CD4-positive, CD25-positive, alpha-beta regulatory T cell (primary cell): ENCODE results near the gene FBXO9. TPM values are rescaled to one million over a fixed set of nuclear protein-coding genes. Genes with fewer than 3 reads are reported as not detected.

Experiments used
- ATAC-seq, 2 donors: fragments of 150-1000 bp; cut with Tn5 transposase; one replicate each; pipeline ENCODE4 v1.10.0; 2021; ENCODE audit warnings: low read depth in 2 of 2, moderate number of reproducible peaks in 2 of 2, moderate library complexity in 1 of 2
- DNase-seq, 3 donors: peaks; one replicate each; pipeline versions ENCODE4 v3.0.0 to v3.0.0-alpha.2; 2012 to 2022; ENCODE audit warnings: mixed read lengths in 1 of 3
- H3K27ac ChIP-seq: one replicate; pipeline ENCODE4 v1.7.0; 2013; ENCODE audit warnings: mild to moderate bottlenecking, low read length; ENCODE audit not compliant: insufficient read depth, poor library complexity, severe bottlenecking
- H3K27me3 ChIP-seq: one replicate; pipeline ENCODE4 v1.7.0; 2013; ENCODE audit warnings: low read length; ENCODE audit not compliant: control insufficient read depth, insufficient read depth
- H3K36me3 ChIP-seq: one replicate; pipeline ENCODE4 v1.7.0; 2013; ENCODE audit warnings: mild to moderate bottlenecking, low read length, moderate library complexity; ENCODE audit not compliant: control insufficient read depth, insufficient read depth
- H3K4me1 ChIP-seq: 2 replicates; pipeline ENCODE4 v1.7.0; 2013; ENCODE audit warnings: mild to moderate bottlenecking, low read length; ENCODE audit not compliant: insufficient read depth, control insufficient read depth, poor library complexity, severe bottlenecking
- H3K4me3 ChIP-seq: one replicate; pipeline ENCODE4 v1.7.0; 2013; ENCODE audit warnings: low read depth, mild to moderate bottlenecking, low read length, moderate library complexity
- H3K9me3 ChIP-seq, 2 experiments: 1 replicate in 1 of 2; 2 replicates in 1 of 2; pipeline ENCODE4 v1.7.0; 2013; ENCODE audit warnings: low read length in 2 of 2, mild to moderate bottlenecking in 1 of 2, moderate library complexity in 1 of 2; ENCODE audit not compliant: control insufficient read depth in 2 of 2
- H3K27ac Mint-ChIP-seq, 3 donors: one replicate each; pipeline ENCODE4 v1.8.0; 2020 to 2022; ENCODE audit warnings: mild to moderate bottlenecking in 3 of 3, mixed read lengths in 3 of 3, moderate library complexity in 2 of 3
- H3K27me3 Mint-ChIP-seq: one replicate; pipeline ENCODE4 v1.8.0; 2022; ENCODE audit warnings: mild to moderate bottlenecking, mixed read lengths
- H3K36me3 Mint-ChIP-seq: one replicate; pipeline ENCODE4 v1.8.0; 2020; ENCODE audit warnings: mixed read lengths
- H3K4me1 Mint-ChIP-seq, 4 donors: one replicate each; pipeline ENCODE4 v1.8.0; 2020 to 2022; ENCODE audit warnings: mixed read lengths in 4 of 4, mild to moderate bottlenecking in 1 of 4
- H3K4me3 Mint-ChIP-seq, 4 donors: one replicate each; pipeline ENCODE4 v1.8.0; 2020 to 2022; ENCODE audit warnings: mild to moderate bottlenecking in 4 of 4, mixed read lengths in 4 of 4, moderate library complexity in 3 of 4
- H3K9me3 Mint-ChIP-seq, 7 donors: one replicate each; pipeline ENCODE4 v1.8.0; 2020 to 2022; ENCODE audit warnings: mixed read lengths in 7 of 7, mild to moderate bottlenecking in 3 of 7, moderate library complexity in 2 of 7
- polyA plus RNA-seq, 4 donors: library from polyadenylated mRNA; unstranded; fragments of 300-500 nt; fragmentation: Illumina TruSeq; gene quantifications; one replicate each; pipeline ENCODE4 v1.2.3, GENCODE V29; 2021
- total RNA-seq: library from RNA; stranded (reverse); gene quantifications from one replicate; pipeline ENCODE4 v1.2.3, GENCODE V29; 2022

FBXO9 gene
- total and polyA plus RNA-seq, 5 donors from 2014 or later: 44.1 to 78.3 (median 44.3) TPM

DNA sequence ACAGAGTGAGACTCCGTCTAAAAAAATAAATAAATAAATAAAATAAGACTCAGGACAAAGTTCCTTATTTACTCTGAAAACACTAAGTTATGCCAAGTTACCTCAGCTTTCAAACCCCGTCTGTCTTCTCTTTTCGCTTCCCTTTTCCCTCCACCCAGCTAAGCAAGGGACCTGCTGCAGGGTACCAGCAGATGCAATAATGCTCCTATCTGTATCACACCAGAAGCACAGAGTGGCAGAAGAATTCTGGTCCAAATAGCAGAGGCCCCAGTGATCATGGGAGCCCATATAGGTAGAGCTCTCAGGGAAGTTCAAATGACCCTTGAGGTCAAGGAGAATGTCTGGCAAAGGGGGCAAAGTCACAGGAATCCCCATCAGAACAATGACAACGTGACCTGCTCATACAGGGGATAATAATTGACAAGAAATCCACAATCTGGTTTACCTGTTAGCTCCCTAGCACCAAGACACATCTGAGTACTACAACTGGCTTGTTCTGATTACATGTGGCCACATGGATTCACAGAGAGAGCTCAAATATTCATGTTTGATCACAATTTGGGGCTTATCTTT is 74.7 kb downstream of the FBXO9 start:
- H3K36me3 Mint-ChIP-seq: no peaks in the 10 kb centered on the region
- no peak overlapping the region for H3K4me3 ChIP-seq
- no peak overlapping the region for H3K4me3 Mint-ChIP-seq
- ATAC-seq: no peak
- no peak overlapping the region for H3K27ac Mint-ChIP-seq
- H3K27me3 ChIP-seq: no peaks in the 10 kb centered on the region
- H3K27ac ChIP-seq: no peak overlapping the region
- H3K36me3 ChIP-seq: no peaks in the 10 kb centered on the region
- H3K27me3 Mint-ChIP-seq: peaks cover 34% of the 10 kb centered on the region
- no peak for DNase-seq
- H3K9me3 ChIP-seq: peaks cover 0 to 3% of the 10 kb centered on the region in 2 experiments
- H3K4me1 ChIP-seq: no peaks in the 10 kb centered on the region
- H3K9me3 Mint-ChIP-seq: peaks cover 0 to 4% (median 0%) of the 10 kb centered on the region in 7 donors
- no peaks in the 10 kb centered on the region for H3K4me1 Mint-ChIP-seq

DNA sequence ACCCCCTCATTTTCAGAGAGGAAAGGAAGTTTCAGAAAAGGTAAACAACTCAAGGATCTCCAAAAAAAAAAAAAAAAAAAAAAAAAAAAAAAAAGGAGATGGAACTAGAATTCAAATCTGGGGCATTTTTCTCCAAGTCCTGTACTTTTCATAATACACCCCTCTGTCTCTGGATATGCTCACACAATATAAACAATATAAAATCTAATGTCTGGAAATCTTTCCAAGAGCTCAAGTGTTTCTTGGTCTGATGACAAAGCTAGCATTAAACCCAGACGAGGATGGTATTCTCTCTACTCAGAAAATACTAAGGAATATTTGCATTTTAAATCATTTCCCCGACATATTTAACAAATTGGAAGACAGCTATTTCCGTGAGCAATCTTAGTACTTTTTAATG is 77.6 kb downstream of the FBXO9 start:
- ATAC-seq (no peak), DNase-seq (no peak)
- Mint-ChIP-seq H3K4me1 (no peaks in the 10 kb centered on the region), H3K27ac (no peak overlapping the region), H3K27me3 (peaks cover 23% of the 10 kb centered on the region), H3K9me3 (no peaks in the 10 kb centered on the region), H3K36me3 (no peaks in the 10 kb centered on the region), H3K4me3 (no peak overlapping the region)
- Histone ChIP-seq H3K36me3 (no peaks in the 10 kb centered on the region), H3K4me3 (no peak overlapping the region), H3K27me3 (peaks cover 2% of the 10 kb centered on the region), H3K27ac (no peak overlapping the region), H3K4me1 (no peaks in the 10 kb centered on the region), H3K9me3 (peaks cover 0 to 3% of the 10 kb centered on the region in 2 experiments)

- H3K27me3 Mint-ChIP-seq: peaks cover 20% of the 10 kb centered on the region
- no peaks in the 10 kb centered on the region for H3K4me1 Mint-ChIP-seq
- no peaks in the 10 kb centered on the region for H3K9me3 Mint-ChIP-seq
- no peaks in the 10 kb centered on the region for H3K36me3 Mint-ChIP-seq
- peaks cover 2% of the 10 kb centered on the region for H3K27me3 ChIP-seq
- no peak overlapping the region for H3K27ac Mint-ChIP-seq
- no peak for ATAC-seq
- no peak overlapping the region for H3K4me3 Mint-ChIP-seq
- H3K27ac ChIP-seq: no peak overlapping the region
- no peaks in the 10 kb centered on the region for H3K36me3 ChIP-seq
- DNase-seq: no peak
- peaks cover 0 to 3% of the 10 kb centered on the region in 2 experiments for H3K9me3 ChIP-seq
- H3K4me3 ChIP-seq: no peak overlapping the region
- H3K4me1 ChIP-seq: no peaks in the 10 kb centered on the region
Measured at GRCh38 chr6:53143710-53144109, 78.5 kb downstream of the FBXO9 start.

- Mint-ChIP-seq H3K4me1 (no peaks in the 10 kb centered on the region), H3K27me3 (peaks cover 24% of the 10 kb centered on the region), H3K27ac (no peak overlapping the region), H3K4me3 (no peak overlapping the region), H3K9me3 (peaks cover 0 to 1% (median 0%) of the 10 kb centered on the region in 7 donors), H3K36me3 (no peaks in the 10 kb centered on the region)
- no peaks in the 10 kb centered on the region for H3K4me1 ChIP-seq
- peaks cover 2% of the 10 kb centered on the region for H3K27me3 ChIP-seq
- DNase-seq (no peak), ATAC-seq (no peak)
- H3K36me3 ChIP-seq: no peaks in the 10 kb centered on the region
- peaks cover 0 to 3% of the 10 kb centered on the region in 2 experiments for H3K9me3 ChIP-seq
- H3K27ac ChIP-seq: no peak overlapping the region
- no peak overlapping the region for H3K4me3 ChIP-seq
Measured at GRCh38 chr6:53144802-53145201, 79.6 kb downstream of the FBXO9 start.

DNA sequence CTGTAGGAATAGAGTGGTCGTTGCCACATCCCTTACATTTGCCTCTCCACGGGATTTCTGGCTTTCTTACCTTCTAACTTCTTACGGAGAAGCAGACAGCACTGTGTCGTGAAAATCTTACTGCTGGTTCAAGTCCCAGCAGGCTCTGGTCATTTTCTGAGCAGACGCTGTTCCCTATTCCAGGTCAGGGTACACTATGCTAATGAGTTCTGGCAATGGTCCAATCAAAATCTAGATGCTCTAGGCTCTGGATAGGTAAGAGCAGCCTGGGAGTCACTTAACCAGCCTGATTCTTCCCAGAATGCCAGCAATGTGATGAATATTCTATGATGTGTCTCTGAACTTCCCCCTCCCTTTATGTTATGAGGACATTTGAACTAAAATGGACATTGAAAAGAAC is 83.5 kb downstream of the FBXO9 start, which contains the start of gene GCM1:
Gene GCM1 (minus strand): TSS at position 158 of the 400 bp plus-strand sequence. CDS start 3,209 bp downstream, outside the sequence.
- no peaks in the 10 kb centered on the region for H3K36me3 ChIP-seq
- no peak for ATAC-seq

More for the DNA sequence above, 83.5 kb downstream of the FBXO9 start, which contains the start of gene GCM1:
- Histone ChIP-seq H3K4me3 (no peak within 1 kb of the TSS), H3K9me3 (no peaks in the 10 kb centered on the region), H3K27me3 (peaks cover 2% of the 10 kb centered on the region), H3K27ac (no peak within 1 kb of the TSS), H3K4me1 (no peaks in the 10 kb centered on the region)
- no peak for DNase-seq
- H3K4me3 Mint-ChIP-seq: no peak within 1 kb of the TSS
- no peaks in the 10 kb centered on the region for H3K36me3 Mint-ChIP-seq
- H3K27ac Mint-ChIP-seq: no peak within 1 kb of the TSS
- H3K4me1 Mint-ChIP-seq: no peaks in the 10 kb centered on the region
- peaks cover 11% of the 10 kb centered on the region for H3K27me3 Mint-ChIP-seq
- H3K9me3 Mint-ChIP-seq: peaks cover 0 to 1% (median 0%) of the 10 kb centered on the region in 7 donors

Other genes starting within 250 kb of the FBXO9 start
- not detected for gene GSTA5, start 224.6 kb upstream of the FBXO9 start, total RNA-seq
- not detected for gene GSTA5, start 224.6 kb upstream of the FBXO9 start, polyA plus RNA-seq
- gene GSTA3, start 155.7 kb upstream of the FBXO9 start, total RNA-seq: not detected
- not detected for gene GSTA3, start 155.7 kb upstream of the FBXO9 start, polyA plus RNA-seq
- gene GSTA4, start 70.1 kb upstream of the FBXO9 start, total RNA-seq: 1.4 TPM
- 1 to 10 TPM; 1.1 to 4.1 (median 1.2) TPM for gene GSTA4, start 70.1 kb upstream of the FBXO9 start, polyA plus RNA-seq
- gene CILK1, start 3.6 kb upstream of the FBXO9 start, total RNA-seq: 9.1 TPM
- 1 to 10 TPM; 3.9 to 6.2 (median 5.1) TPM for gene CILK1, start 3.6 kb upstream of the FBXO9 start, polyA plus RNA-seq
- gene GCM1, start 83.4 kb downstream of the FBXO9 start, total RNA-seq: 0.22 TPM
- gene GCM1, start 83.4 kb downstream of the FBXO9 start, polyA plus RNA-seq: under 1 TPM in 2 of 4 donors, not detected in 2; 0.09 to 0.10 TPM